Testis (tissue), 2 donors: ENCODE measurements around the gene HNRNPR.

Source experiments
- POLR2A ChIP-seq: fragments of 450-650 bp; IDR thresholded peaks from one replicate; pipeline ENCODE4 v1.6.1; 2017; ENCODE audit warnings: antibody characterized with exemption, mild to moderate bottlenecking, moderate library complexity
- TF ChIP-seq, protein P1 (sequence below), 3 experiments: fragments of 450-650 bp in 2 of 3; fragments of 200-600 bp in 1 of 3; sonication (generic) in 1 of 3; IDR thresholded peaks; one replicate each; pipeline ENCODE4 v1.5.1; 2016 to 2019; ENCODE audit warnings: antibody characterized with exemption in 3 of 3, mild to moderate bottlenecking in 2 of 3, moderate library complexity in 1 of 3

DNA sequence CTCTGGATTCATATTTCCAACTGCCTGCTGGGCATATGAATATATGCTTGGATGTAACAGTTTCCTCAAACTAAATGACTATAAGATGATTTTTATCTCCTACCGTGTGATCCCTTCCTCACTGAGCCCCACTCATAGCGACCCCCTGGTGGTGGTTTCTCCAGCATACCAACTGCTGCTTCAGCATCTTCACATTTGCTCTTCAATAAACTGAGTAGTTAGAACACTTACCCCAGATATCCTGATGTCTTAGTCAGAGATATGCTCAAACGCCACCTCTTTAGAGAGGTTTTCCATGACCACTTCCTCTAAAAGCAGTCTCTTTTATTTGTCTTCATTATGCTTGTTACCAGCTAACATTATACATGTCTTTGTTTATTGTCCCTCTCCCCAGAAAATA lies 10.2 kb upstream of the HNRNPR start:
- TF ChIP-seq, protein P1, sequence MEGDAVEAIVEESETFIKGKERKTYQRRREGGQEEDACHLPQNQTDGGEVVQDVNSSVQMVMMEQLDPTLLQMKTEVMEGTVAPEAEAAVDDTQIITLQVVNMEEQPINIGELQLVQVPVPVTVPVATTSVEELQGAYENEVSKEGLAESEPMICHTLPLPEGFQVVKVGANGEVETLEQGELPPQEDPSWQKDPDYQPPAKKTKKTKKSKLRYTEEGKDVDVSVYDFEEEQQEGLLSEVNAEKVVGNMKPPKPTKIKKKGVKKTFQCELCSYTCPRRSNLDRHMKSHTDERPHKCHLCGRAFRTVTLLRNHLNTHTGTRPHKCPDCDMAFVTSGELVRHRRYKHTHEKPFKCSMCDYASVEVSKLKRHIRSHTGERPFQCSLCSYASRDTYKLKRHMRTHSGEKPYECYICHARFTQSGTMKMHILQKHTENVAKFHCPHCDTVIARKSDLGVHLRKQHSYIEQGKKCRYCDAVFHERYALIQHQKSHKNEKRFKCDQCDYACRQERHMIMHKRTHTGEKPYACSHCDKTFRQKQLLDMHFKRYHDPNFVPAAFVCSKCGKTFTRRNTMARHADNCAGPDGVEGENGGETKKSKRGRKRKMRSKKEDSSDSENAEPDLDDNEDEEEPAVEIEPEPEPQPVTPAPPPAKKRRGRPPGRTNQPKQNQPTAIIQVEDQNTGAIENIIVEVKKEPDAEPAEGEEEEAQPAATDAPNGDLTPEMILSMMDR (IDR thresholded peaks at IDR 0.05), result no peak
- no peak for TF ChIP-seq POLR2A
